GM10266 (cell line): ENCODE measurements around the gene CYP27B1.

Source experiments
- DNase-seq: peaks from one replicate; pipeline ENCODE4 v3.0.0; 2012; ENCODE audit errors: extremely low spot score
- CTCF ChIP-seq: IDR thresholded peaks from 2 replicates; pipeline ENCODE4 v1.5.1; 2012; ENCODE audit warnings: mild to moderate bottlenecking, low read depth; ENCODE audit not compliant: control insufficient read depth, insufficient read depth; ENCODE audit errors: missing control alignments

Gene CYP27B1

GRCh38 chr12:57783466-57783801, 16.6 kb upstream of the CYP27B1 start:
- no peak for DNase-seq
- TF ChIP-seq CTCF, result no peak

- peak; percentile 82 for DNase-seq
- peak; percentile 97 for TF ChIP-seq CTCF
These were observed 16.0 kb upstream of the CYP27B1 start, which contains the start of gene TSFM for GRCh38 chr12:57782608-57783465. TSFM (plus strand) TSS chr12:57782787; CDS start chr12:57782802, 15 bp downstream.

- TF ChIP-seq CTCF, result no peak
- DNase-seq, result no peak
These were observed 15.3 kb upstream of the CYP27B1 start for GRCh38 chr12:57782243-57782607.

GRCh38 chr12:57781801-57782200, 14.9 kb upstream of the CYP27B1 start:
- TF ChIP-seq CTCF, result no peak
- no peak for DNase-seq

- TF ChIP-seq CTCF, result no peak
- no peak for DNase-seq
These were observed 14.4 kb upstream of the CYP27B1 start for GRCh38 chr12:57781244-57781643.

GRCh38 chr12:57780284-57780897, 13.5 kb upstream of the CYP27B1 start:
- TF ChIP-seq CTCF, result no peak
- DNase-seq, result no peak

- no peak for TF ChIP-seq CTCF
- no peak for DNase-seq
These were observed 12.9 kb upstream of the CYP27B1 start for GRCh38 chr12:57779736-57780135.
